Inferior parietal cortex (tissue), 1 donor: ENCODE measurements around the gene ZNF446.
"Not testable (repeated sequence)": the region's sequence is repeated elsewhere in the genome, so short reads cannot be mapped to it uniquely, and the experiment has no call there.

ENCODE experiments used
- DNase-seq: peaks from one replicate; pipeline ENCODE4 v3.0.0-alpha.2; 2016; ENCODE audit errors: extremely low spot score

ZNF446 gene

GRCh38 chr19:58475714-58476497, at the start of gene ZNF446:
Gene ZNF446, plus strand, starts transcription at chr19:58476352. Its CDS starts 867 bp downstream, at chr19:58477219.
- DNase-seq, result peak; percentile 96

GRCh38 chr19:58428617-58429016, 47.5 kb upstream of the ZNF446 start:
- DNase-seq, result no peak

GRCh38 chr19:58429745-58430144, 46.4 kb upstream of the ZNF446 start:
- no peak for DNase-seq

GRCh38 chr19:58434217-58434616, 41.9 kb upstream of the ZNF446 start:
- no peak for DNase-seq

- DNase-seq, result peak; percentile 99
These were observed 36.3 kb upstream of the ZNF446 start, which contains the start of gene ZNF132 for GRCh38 chr19:58439576-58440554. Gene ZNF132, minus strand, starts transcription at chr19:58440153. Its CDS starts 332 bp downstream, at chr19:58439821.

GRCh38 chr19:58440556-58440955, 35.6 kb upstream of the ZNF446 start:
- no peak for DNase-seq

- not testable (repeated sequence) for DNase-seq
These were observed 33.2 kb upstream of the ZNF446 start for GRCh38 chr19:58442986-58443385.

GRCh38 chr19:58448860-58449259, 27.3 kb upstream of the ZNF446 start:
- not testable (repeated sequence) for DNase-seq

GRCh38 chr19:58449980-58450379, 26.2 kb upstream of the ZNF446 start:
- DNase-seq, result not testable (repeated sequence)

- peak; percentile 20 for DNase-seq
These were observed 25.2 kb upstream of the ZNF446 start for GRCh38 chr19:58450856-58451357.

- DNase-seq, result peak; percentile 98
These were observed 24.6 kb upstream of the ZNF446 start, which contains the start of gene ZNF324B for GRCh38 chr19:58451358-58452101. Gene ZNF324B, plus strand, starts transcription at chr19:58451622. Its CDS starts 2,080 bp downstream, at chr19:58453702.

GRCh38 chr19:58453743-58454142, 22.4 kb upstream of the ZNF446 start:
- DNase-seq, result no peak

GRCh38 chr19:58455306-58455705, 20.8 kb upstream of the ZNF446 start:
- no peak for DNase-seq

- no peak for DNase-seq
These were observed 20.0 kb upstream of the ZNF446 start for GRCh38 chr19:58456111-58456510.

- DNase-seq, result no peak
These were observed 16.1 kb upstream of the ZNF446 start for GRCh38 chr19:58460039-58460438.

- no peak for DNase-seq
These were observed 9.9 kb upstream of the ZNF446 start for GRCh38 chr19:58466089-58466759.

- DNase-seq, result peak; percentile 99
These were observed 9.2 kb upstream of the ZNF446 start, which contains the start of gene ZNF324 for GRCh38 chr19:58466760-58467589. Gene ZNF324, plus strand, starts transcription at chr19:58467080. Its CDS starts 2,106 bp downstream, at chr19:58469186.

GRCh38 chr19:58468216-58468839, 7.8 kb upstream of the ZNF446 start:
- no peak for DNase-seq
